A673 (cell line): ENCODE results near the gene DDA1. TPM values are rescaled to one million over a fixed set of nuclear protein-coding genes. Genes with fewer than 3 reads are reported as not detected.

Source experiments
- BruUV-seq: library from RNA; stranded (reverse); fragments of 400-500 nt; replicated peaks from 2 replicates; lab custom pipeline; 2021; lab: Mats Ljungman, UMichigan
- CTCF ChIA-PET: fragments of 300-600 bp; sonication (Branson Sonifier 250); formaldehyde crosslinking; loops from one replicate; lab custom pipeline; 2022; ENCODE audit warnings: antibody characterized with exemption; lab: Charles Lee
- POLR2A ChIA-PET: fragments of 300-600 bp; sonication (Branson Sonifier 250); formaldehyde crosslinking; loops from one replicate; lab custom pipeline; 2022; ENCODE audit warnings: antibody characterized with exemption; ENCODE audit not compliant: low non-redundant PET; lab: Charles Lee
- DNase-seq: peaks from one replicate; pipeline ENCODE4 v3.0.0-alpha.2; 2015; ENCODE audit warnings: low spot score
- H3K27ac ChIP-seq: fragments of 200-600 bp; sonication (generic); 2 replicates; pipeline ENCODE4 v1.5.1; 2016; ENCODE audit warnings: mixed run types, low read depth, mild to moderate bottlenecking, mixed read lengths, antibody characterized with exemption, low read length; ENCODE audit not compliant: poor library complexity, severe bottlenecking
- H3K27me3 ChIP-seq: fragments of 200-600 bp; sonication (generic); replicated peaks from 2 replicates; pipeline ENCODE4 v1.6.1; 2017; ENCODE audit warnings: mixed run types, low read depth, mild to moderate bottlenecking, mixed read lengths, antibody characterized with exemption, low read length; ENCODE audit not compliant: insufficient read depth, poor library complexity
- H3K36me3 ChIP-seq: fragments of 200-600 bp; sonication (generic); 2 replicates; pipeline ENCODE4 v1.6.1; 2016; ENCODE audit warnings: mixed run types, mild to moderate bottlenecking, mixed read lengths, antibody characterized with exemption, low read length; ENCODE audit not compliant: insufficient read depth, poor library complexity, severe bottlenecking
- H3K4me1 ChIP-seq: fragments of 200-600 bp; sonication (generic); 2 replicates; pipeline ENCODE4 v1.6.1; 2017; ENCODE audit warnings: mixed run types, mild to moderate bottlenecking, mixed read lengths, antibody characterized with exemption, low read length; ENCODE audit not compliant: insufficient read depth, poor library complexity, severe bottlenecking
- H3K4me3 ChIP-seq: fragments of 200-600 bp; sonication (generic); 2 replicates; pipeline ENCODE4 v1.5.1; 2016; ENCODE audit warnings: low read depth, mixed run types, mild to moderate bottlenecking, mixed read lengths, low read length; ENCODE audit not compliant: poor library complexity, severe bottlenecking
- H3K9me3 ChIP-seq: fragments of 200-600 bp; sonication (generic); 2 replicates; pipeline ENCODE4 v1.6.1; 2016; ENCODE audit warnings: mixed run types, low read depth, mild to moderate bottlenecking, mixed read lengths, antibody characterized with exemption, low read length; ENCODE audit not compliant: poor library complexity, severe bottlenecking
- EZH2 ChIP-seq: fragments of 200-600 bp; sonication (generic); IDR thresholded peaks from 2 replicates; pipeline ENCODE4 v1.6.1; 2017; ENCODE audit warnings: borderline replicate concordance, low read depth, mild to moderate bottlenecking, mixed read lengths, antibody characterized with exemption, low read length; ENCODE audit not compliant: poor library complexity, severe bottlenecking
- intact Hi-C: fragments of 100-400 bp; cut with micrococcal nuclease; formaldehyde crosslinking; loops from one replicate; pipeline ENCODE4 v1.10.0; 2022; ENCODE audit not compliant: unreplicated experiment
- total RNA-seq: library from RNA; stranded (reverse); gene quantifications from 2 replicates; pipeline ENCODE4 v1.2.3, GENCODE V29; 2021
- TF ChIP-seq, protein P1 (sequence below): fragments of 300-800, 200-600 bp; sonication (generic); conservative IDR thresholded peaks from 2 replicates; pipeline ENCODE4 v1.5.1; 2017; ENCODE audit warnings: low read depth, mild to moderate bottlenecking, antibody characterized with exemption, low read length, moderate library complexity, mixed read lengths

Gene DDA1
- total RNA-seq, 1 experiment from 2014 or later: 68.5 TPM

- TF ChIP-seq EZH2: no peak
- TF ChIP-seq, protein P1, sequence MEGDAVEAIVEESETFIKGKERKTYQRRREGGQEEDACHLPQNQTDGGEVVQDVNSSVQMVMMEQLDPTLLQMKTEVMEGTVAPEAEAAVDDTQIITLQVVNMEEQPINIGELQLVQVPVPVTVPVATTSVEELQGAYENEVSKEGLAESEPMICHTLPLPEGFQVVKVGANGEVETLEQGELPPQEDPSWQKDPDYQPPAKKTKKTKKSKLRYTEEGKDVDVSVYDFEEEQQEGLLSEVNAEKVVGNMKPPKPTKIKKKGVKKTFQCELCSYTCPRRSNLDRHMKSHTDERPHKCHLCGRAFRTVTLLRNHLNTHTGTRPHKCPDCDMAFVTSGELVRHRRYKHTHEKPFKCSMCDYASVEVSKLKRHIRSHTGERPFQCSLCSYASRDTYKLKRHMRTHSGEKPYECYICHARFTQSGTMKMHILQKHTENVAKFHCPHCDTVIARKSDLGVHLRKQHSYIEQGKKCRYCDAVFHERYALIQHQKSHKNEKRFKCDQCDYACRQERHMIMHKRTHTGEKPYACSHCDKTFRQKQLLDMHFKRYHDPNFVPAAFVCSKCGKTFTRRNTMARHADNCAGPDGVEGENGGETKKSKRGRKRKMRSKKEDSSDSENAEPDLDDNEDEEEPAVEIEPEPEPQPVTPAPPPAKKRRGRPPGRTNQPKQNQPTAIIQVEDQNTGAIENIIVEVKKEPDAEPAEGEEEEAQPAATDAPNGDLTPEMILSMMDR: no peak
- CTCF ChIA-PET: interaction anchor here (0.5 kb wide), 1 partner anchor 95 kb away, joined by 6 read pairs; no protein-coding TSS in a partner anchor
- H3K9me3 ChIP-seq: no peaks in the 10 kb centered on the region
- H3K27me3 ChIP-seq: no peaks in the 10 kb centered on the region
- intact Hi-C loops: no loop called here
- no peak overlapping the region for H3K27ac ChIP-seq
- no TSS peak for BruUV-seq
- no peak for DNase-seq
- H3K4me1 ChIP-seq: no peaks in the 10 kb centered on the region
- H3K4me3 ChIP-seq: no peak overlapping the region
- POLR2A ChIA-PET: no interaction called here
- peaks cover 11% of the 10 kb centered on the region for H3K36me3 ChIP-seq
These were observed 12.5 kb downstream of the DDA1 start for GRCh38 chr19:17321655-17322489.

DNA sequence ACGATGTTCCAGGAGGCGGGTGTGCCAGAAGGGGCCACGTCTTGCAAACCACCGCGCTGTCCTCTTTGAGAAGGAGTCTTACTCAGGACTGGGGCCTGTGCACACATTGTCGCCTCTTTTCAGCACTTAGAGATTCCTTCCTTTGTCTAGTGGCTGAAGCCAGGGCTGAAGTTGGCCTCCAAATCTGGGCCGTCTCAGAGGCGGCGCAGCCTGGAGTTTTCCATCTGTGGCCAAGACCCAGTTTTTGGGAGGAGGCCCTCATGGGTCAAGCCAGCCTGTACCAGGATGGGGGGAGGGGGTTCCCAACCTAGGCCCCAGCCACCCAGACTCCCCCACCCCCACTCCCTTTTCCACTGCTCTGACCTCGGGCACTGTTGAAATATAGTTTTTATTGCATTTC is 13.5 kb downstream of the DDA1 start:
- DNase-seq: no peak
- Histone ChIP-seq H3K27me3 (no peaks in the 10 kb centered on the region), H3K27ac (peak overlapping the region; percentile 50), H3K4me1 (no peaks in the 10 kb centered on the region), H3K9me3 (no peaks in the 10 kb centered on the region), H3K36me3 (peaks cover 17% of the 10 kb centered on the region), H3K4me3 (no peak overlapping the region)
- no TSS peak for BruUV-seq
- POLR2A ChIA-PET: no interaction called here
- TF ChIP-seq EZH2: no peak
- TF ChIP-seq, protein P1: no peak
- intact Hi-C loops: no loop called here
- CTCF ChIA-PET: interaction anchor here (0.5 kb wide), 1 partner anchor 94 kb away, joined by 6 read pairs; no protein-coding TSS in a partner anchor

- Histone ChIP-seq H3K36me3 (peaks cover 20% of the 10 kb centered on the region), H3K9me3 (no peaks in the 10 kb centered on the region), H3K4me1 (no peaks in the 10 kb centered on the region), H3K27ac (peak overlapping the region; percentile 50), H3K27me3 (no peaks in the 10 kb centered on the region), H3K4me3 (no peak overlapping the region)
- intact Hi-C loops: no loop called here
- BruUV-seq: no TSS peak
- POLR2A ChIA-PET: no interaction called here
- CTCF ChIA-PET: no interaction called here
- DNase-seq: no peak
- TF ChIP-seq EZH2: no peak
- TF ChIP-seq, protein P1: no peak
These were observed 14.1 kb downstream of the DDA1 start for GRCh38 chr19:17323300-17323963.
